ENCODE measurements around the gene BARX1. TPM values are rescaled to one million over a fixed set of nuclear protein-coding genes. Genes with fewer than 3 reads are reported as not detected.

BARX1 gene
- total RNA-seq, 1 donor = 15.6 TPM

DNA sequence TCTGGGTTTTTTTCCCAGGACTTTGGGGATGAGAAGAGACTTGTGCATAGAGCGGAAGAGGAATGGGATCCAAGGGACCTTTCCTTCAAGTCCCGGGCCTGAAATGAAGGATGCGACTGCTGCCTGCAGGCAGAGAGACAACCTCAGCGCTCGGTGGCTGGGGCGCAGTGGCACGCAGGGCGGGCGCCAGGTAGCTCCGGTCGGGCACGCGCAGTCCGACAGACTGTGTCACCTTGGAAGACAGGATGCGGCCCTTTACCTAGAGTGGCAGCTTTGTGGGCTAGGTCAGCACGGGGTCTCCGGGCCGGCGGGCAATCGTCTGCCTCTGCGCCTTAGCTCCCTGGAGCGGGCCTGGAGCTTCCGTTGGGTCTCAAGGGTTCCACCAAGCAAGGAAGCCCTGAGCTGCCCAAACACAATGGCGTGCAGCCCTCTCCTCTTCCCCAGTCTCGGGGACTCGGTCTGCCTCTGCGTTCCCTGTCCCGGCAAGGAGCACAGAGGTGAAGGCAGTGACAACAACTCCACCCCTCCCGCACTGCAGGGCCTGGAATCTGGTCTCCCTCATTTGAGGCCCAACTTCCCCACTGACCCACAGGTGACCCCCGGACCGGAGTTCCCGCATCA, 6.0 kb downstream of the BARX1 start:
- Histone ChIP-seq H3K4me2 (ENCODE audit: insufficient read depth, low read length) (no peak overlapping the region), H3K36me3 (ENCODE audit: insufficient read depth, low read length) (no peaks in the 10 kb centered on the region), H3K27ac (ENCODE audit: low read depth, low read length) (no peak overlapping the region), H3K9me3 (ENCODE audit: low read depth, low read length) (no peaks in the 10 kb centered on the region), H4K20me1 (ENCODE audit: insufficient read depth, low read length) (no peaks in the 10 kb centered on the region), H2AFZ (ENCODE audit: low read length) (no peak overlapping the region), H3K4me3 (ENCODE audit: insufficient read depth, low read length) (no peak overlapping the region), H3K79me2 (ENCODE audit: insufficient read depth, low read length) (peaks cover 8% of the 10 kb centered on the region), H3K27me3 (ENCODE audit: insufficient read depth, low read length) (peaks cover 18% of the 10 kb centered on the region), H3K4me1 (ENCODE audit: insufficient read depth, low read length) (no peaks in the 10 kb centered on the region)
- DNase-seq (ENCODE audit: insufficient read length, low spot score, missing footprints) = peak; percentile 75
- TF ChIP-seq, protein P1, sequence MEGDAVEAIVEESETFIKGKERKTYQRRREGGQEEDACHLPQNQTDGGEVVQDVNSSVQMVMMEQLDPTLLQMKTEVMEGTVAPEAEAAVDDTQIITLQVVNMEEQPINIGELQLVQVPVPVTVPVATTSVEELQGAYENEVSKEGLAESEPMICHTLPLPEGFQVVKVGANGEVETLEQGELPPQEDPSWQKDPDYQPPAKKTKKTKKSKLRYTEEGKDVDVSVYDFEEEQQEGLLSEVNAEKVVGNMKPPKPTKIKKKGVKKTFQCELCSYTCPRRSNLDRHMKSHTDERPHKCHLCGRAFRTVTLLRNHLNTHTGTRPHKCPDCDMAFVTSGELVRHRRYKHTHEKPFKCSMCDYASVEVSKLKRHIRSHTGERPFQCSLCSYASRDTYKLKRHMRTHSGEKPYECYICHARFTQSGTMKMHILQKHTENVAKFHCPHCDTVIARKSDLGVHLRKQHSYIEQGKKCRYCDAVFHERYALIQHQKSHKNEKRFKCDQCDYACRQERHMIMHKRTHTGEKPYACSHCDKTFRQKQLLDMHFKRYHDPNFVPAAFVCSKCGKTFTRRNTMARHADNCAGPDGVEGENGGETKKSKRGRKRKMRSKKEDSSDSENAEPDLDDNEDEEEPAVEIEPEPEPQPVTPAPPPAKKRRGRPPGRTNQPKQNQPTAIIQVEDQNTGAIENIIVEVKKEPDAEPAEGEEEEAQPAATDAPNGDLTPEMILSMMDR (IDR thresholded peaks at IDR 0.05; ENCODE audit: extremely low read depth, low read depth, low read length) = no peak

DNA sequence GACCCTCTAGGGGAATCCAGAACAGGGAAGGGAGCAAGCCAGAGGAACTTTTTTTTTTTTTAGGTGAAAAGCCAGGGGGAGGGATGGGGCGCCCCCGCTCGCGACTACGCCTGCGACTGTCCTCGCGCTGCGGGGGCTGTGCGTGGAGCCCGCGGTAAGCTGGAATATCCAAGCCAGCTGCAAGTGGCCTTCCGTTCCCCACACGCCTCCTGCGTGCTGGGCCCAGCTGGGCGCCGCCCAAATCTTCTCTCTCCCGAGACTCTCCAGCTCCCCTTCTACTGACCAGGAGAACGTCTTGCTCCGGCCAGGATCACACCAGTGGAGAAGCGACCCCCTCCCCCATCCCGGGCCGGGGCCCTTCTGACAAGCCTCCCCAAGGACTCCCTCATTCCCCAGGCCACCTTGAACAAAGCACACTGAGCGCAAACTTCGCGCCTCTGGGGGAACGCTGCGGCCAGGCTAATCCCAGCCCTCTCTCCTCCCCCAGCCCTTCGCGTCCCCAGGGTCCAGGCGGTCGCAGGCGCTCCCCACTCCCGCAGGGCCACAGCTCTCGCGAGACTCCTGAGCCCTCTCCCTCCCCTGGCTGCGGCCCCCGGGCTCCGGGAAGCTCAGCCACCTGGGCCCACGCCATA, 6.6 kb downstream of the BARX1 start:
- Histone ChIP-seq H3K36me3 (ENCODE audit: insufficient read depth, low read length) (no peaks in the 10 kb centered on the region), H3K79me2 (ENCODE audit: insufficient read depth, low read length) (peaks cover 2% of the 10 kb centered on the region), H3K4me1 (ENCODE audit: insufficient read depth, low read length) (no peaks in the 10 kb centered on the region), H2AFZ (ENCODE audit: low read length) (no peak overlapping the region), H3K4me3 (ENCODE audit: insufficient read depth, low read length) (no peak overlapping the region), H4K20me1 (ENCODE audit: insufficient read depth, low read length) (no peaks in the 10 kb centered on the region), H3K27ac (ENCODE audit: low read depth, low read length) (no peak overlapping the region), H3K27me3 (ENCODE audit: insufficient read depth, low read length) (peaks cover 18% of the 10 kb centered on the region), H3K4me2 (ENCODE audit: insufficient read depth, low read length) (no peak overlapping the region), H3K9me3 (ENCODE audit: low read depth, low read length) (no peaks in the 10 kb centered on the region)
- TF ChIP-seq, protein P1 (IDR thresholded peaks at IDR 0.05; ENCODE audit: extremely low read depth, low read depth, low read length) = no peak
- DNase-seq (ENCODE audit: insufficient read length, low spot score, missing footprints) = peak; percentile 83

DNA sequence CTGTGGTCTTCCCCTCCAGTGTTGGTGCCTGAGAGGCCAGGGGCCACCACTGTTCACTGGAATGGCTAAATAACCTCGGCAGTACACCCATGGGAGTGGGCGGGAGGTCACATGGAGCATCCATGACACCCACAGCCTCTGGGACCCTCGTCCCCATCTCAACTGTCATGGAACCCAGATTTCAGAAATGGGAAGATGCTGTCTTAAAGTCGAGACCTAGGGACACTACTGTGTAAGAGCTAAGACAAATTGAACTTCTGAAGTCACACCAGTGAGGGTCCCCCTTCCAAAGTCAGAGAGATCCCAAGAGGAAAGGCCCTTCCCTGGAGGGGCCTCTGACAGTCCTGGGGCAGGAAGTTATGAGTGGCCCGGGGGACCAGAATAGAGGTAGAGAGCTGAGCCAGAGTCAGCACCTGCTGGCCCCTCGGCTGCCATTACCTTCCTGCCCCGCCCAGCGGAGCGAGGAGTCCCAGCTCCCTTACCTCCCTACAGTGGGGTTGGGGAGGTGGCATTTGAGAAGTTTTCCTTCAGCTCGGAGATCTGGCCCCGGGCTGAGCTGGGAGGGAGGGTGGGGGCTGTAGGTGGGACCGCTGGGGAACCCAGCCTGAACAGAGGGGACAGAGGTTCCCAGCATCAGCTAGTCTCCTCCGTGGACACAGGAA, 7.6 kb downstream of the BARX1 start:
- no peak overlapping the region for H2AFZ ChIP-seq (ENCODE audit: low read length)
- H3K36me3 ChIP-seq (ENCODE audit: insufficient read depth, low read length) = no peaks in the 10 kb centered on the region
- H3K27me3 ChIP-seq (ENCODE audit: insufficient read depth, low read length) = peaks cover 22% of the 10 kb centered on the region
- H4K20me1 ChIP-seq (ENCODE audit: insufficient read depth, low read length) = no peaks in the 10 kb centered on the region
- no peak for DNase-seq (ENCODE audit: insufficient read length, low spot score, missing footprints)
- H3K4me3 ChIP-seq (ENCODE audit: insufficient read depth, low read length) = no peak overlapping the region
- no peaks in the 10 kb centered on the region for H3K4me1 ChIP-seq (ENCODE audit: insufficient read depth, low read length)
- H3K79me2 ChIP-seq (ENCODE audit: insufficient read depth, low read length) = no peaks in the 10 kb centered on the region
- TF ChIP-seq, protein P1 (IDR thresholded peaks at IDR 0.05; ENCODE audit: extremely low read depth, low read depth, low read length) = no peak
- H3K27ac ChIP-seq (ENCODE audit: low read depth, low read length) = no peak overlapping the region
- no peaks in the 10 kb centered on the region for H3K9me3 ChIP-seq (ENCODE audit: low read depth, low read length)
- no peak overlapping the region for H3K4me2 ChIP-seq (ENCODE audit: insufficient read depth, low read length)

DNA sequence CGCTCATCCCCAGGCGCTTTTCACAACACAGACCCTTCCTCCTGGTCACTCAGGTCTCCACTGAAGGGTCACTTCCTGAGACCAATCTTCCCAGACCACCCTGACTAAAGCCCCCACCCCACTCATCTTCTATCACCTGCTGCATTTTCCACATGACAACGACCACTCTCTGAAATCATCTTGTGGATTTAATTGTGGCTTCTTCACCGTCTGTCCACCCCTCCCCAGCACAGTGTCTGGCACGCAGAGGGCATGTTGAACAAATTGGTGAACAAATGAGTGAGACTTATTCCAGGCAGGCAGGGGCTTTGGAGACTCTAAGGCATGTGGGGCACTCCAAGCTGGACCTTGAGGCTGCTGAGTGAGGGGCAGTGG, 8.8 kb downstream of the BARX1 start:
- H3K79me2 ChIP-seq (ENCODE audit: insufficient read depth, low read length) = no peaks in the 10 kb centered on the region
- H3K4me2 ChIP-seq (ENCODE audit: insufficient read depth, low read length) = peak overlapping the region; percentile 70
- H3K4me1 ChIP-seq (ENCODE audit: insufficient read depth, low read length) = no peaks in the 10 kb centered on the region
- TF ChIP-seq, protein P1 (IDR thresholded peaks at IDR 0.05; ENCODE audit: extremely low read depth, low read depth, low read length) = no peak
- no peaks in the 10 kb centered on the region for H3K9me3 ChIP-seq (ENCODE audit: low read depth, low read length)
- H3K27ac ChIP-seq (ENCODE audit: low read depth, low read length) = no peak overlapping the region
- H2AFZ ChIP-seq (ENCODE audit: low read length) = peak overlapping the region; percentile 77
- no peaks in the 10 kb centered on the region for H3K36me3 ChIP-seq (ENCODE audit: insufficient read depth, low read length)
- DNase-seq (ENCODE audit: insufficient read length, low spot score, missing footprints) = no peak
- no peaks in the 10 kb centered on the region for H4K20me1 ChIP-seq (ENCODE audit: insufficient read depth, low read length)
- no peak overlapping the region for H3K4me3 ChIP-seq (ENCODE audit: insufficient read depth, low read length)
- H3K27me3 ChIP-seq (ENCODE audit: insufficient read depth, low read length) = peaks cover 22% of the 10 kb centered on the region

All from osteoblast (primary cell).